SU-DHL-6 (cell line): Measurements from ENCODE around the gene ZNFX1.

Experiments
- H2AFZ ChIP-seq: fragments of 200-600 bp; sonication (generic); 2 replicates; pipeline ENCODE4 v1.6.1; 2014; ENCODE audit warnings: low read depth, mild to moderate bottlenecking, moderate library complexity, mixed read lengths, antibody characterized with exemption, low read length; ENCODE audit not compliant: severe bottlenecking
- H3F3A ChIP-seq: fragments of 200-600 bp; shearing (Covaris generic); 2 replicates; pipeline ENCODE4 v1.6.0; 2016; ENCODE audit warnings: antibody characterized with exemption, mild to moderate bottlenecking; ENCODE audit not compliant: insufficient read depth
- H3K27ac ChIP-seq: fragments of 200-600 bp; sonication (generic); 2 replicates; pipeline ENCODE4 v1.5.1; 2016; ENCODE audit warnings: low read depth, mild to moderate bottlenecking, low read length, moderate library complexity, mixed read lengths
- H3K27me3 ChIP-seq: fragments of 200-600 bp; sonication (generic), shearing (Covaris generic); 2 replicates; pipeline ENCODE4 v1.6.0; 2014; ENCODE audit warnings: mild to moderate bottlenecking, low read length
- H3K36me3 ChIP-seq: fragments of 200-600 bp; sonication (generic); 2 replicates; pipeline ENCODE4 v1.6.1; 2014; ENCODE audit warnings: mild to moderate bottlenecking, low read length, mixed read lengths
- H3K4me2 ChIP-seq: fragments of 300-600, 200-600 bp; shearing (Covaris generic), sonication (generic); 2 replicates; pipeline ENCODE4 v1.6.0; 2014; ENCODE audit warnings: low read length, low read depth, mild to moderate bottlenecking; ENCODE audit not compliant: poor library complexity, severe bottlenecking
- H3K4me3 ChIP-seq: fragments of 200-600 bp; sonication (generic); 2 replicates; pipeline ENCODE4 v1.5.1; 2014; ENCODE audit warnings: antibody characterized with exemption, low read length, mild to moderate bottlenecking, mixed read lengths; ENCODE audit not compliant: insufficient read depth, poor library complexity, severe bottlenecking
- H3K79me2 ChIP-seq: fragments of 200-600 bp; sonication (generic); 2 replicates; pipeline ENCODE4 v1.6.1; 2014; ENCODE audit warnings: mild to moderate bottlenecking, low read length, moderate library complexity; ENCODE audit not compliant: insufficient read depth
- H3K9ac ChIP-seq: fragments of 200-600 bp; sonication (generic); 2 replicates; pipeline ENCODE4 v1.7.0; 2014; ENCODE audit warnings: mild to moderate bottlenecking, low read length
- H3K9me2 ChIP-seq: fragments of 200-600 bp; sonication (generic); replicated peaks from 2 replicates; pipeline ENCODE4 v1.6.1; 2014; ENCODE audit warnings: low read length; ENCODE audit not compliant: insufficient read depth
- H3K9me3 ChIP-seq: fragments of 200-600 bp; sonication (generic); 2 replicates; pipeline ENCODE4 v1.6.1; 2014; ENCODE audit warnings: low read length, mixed read lengths; ENCODE audit not compliant: insufficient read depth
- H4K20me1 ChIP-seq: fragments of 200-600 bp; sonication (generic); 2 replicates; pipeline ENCODE4 v1.6.1; 2014; ENCODE audit warnings: low read depth, mild to moderate bottlenecking, antibody characterized with exemption, low read length, moderate library complexity, mixed read lengths
- CTCF ChIP-seq: fragments of 200-600 bp; sonication (generic); IDR thresholded peaks from one replicate; pipeline ENCODE4 v1.5.1; 2017; ENCODE audit warnings: antibody characterized with exemption, mild to moderate bottlenecking, low read length, moderate library complexity; ENCODE audit not compliant: insufficient read depth, poor library complexity, severe bottlenecking
- EZH2phosphoT487 ChIP-seq: fragments of 200-600 bp; sonication (generic), shearing (Covaris generic); conservative IDR thresholded peaks from 2 replicates; pipeline ENCODE4 v1.6.1; 2018; ENCODE audit warnings: mild to moderate bottlenecking, antibody characterized with exemption, low read length, moderate library complexity, mixed read lengths

Gene ZNFX1

DNA sequence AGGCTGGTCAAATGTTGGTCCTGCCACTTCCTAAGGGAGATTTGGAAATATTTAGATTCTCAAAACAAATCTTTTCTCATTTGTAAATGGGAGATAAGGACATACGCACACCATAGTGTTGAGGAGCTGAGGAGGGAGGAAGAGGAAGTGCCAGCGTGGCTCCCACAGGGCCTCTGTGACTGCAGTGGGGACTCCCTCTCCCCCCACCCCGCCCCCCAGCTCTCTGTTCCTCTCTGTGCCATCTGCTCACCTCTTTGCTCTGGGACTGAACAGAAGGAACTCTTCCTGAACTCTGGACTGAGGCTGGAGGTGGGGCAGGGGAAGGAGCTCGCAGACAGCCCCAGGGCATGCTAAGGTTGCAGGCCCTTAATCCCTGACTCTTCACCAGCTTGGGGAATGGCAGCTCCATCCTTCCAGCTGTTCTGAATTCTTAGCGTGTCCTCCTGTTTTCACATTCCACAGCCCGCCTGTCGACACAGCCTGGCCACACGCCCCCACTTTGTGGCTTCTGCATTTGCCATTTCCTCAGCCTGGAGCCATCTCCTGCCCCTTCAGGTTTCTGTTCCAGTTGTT is 47.2 kb downstream of the ZNFX1 start:
- Histone ChIP-seq H3K36me3 (peaks cover 3% of the 10 kb centered on the region; the same call in 1 of the 2 replicates), H3K9me3 (no peaks in the 10 kb centered on the region), H3K4me3 (no peak overlapping the region), H3K4me2 (no peak overlapping the region), H3K27me3 (no peaks in the 10 kb centered on the region), H3F3A (no peaks in the 10 kb centered on the region), H3K9me2 (no peaks in the 10 kb centered on the region), H3K9ac (no peak overlapping the region), H4K20me1 (no peaks in the 10 kb centered on the region), H3K79me2 (no peaks in the 10 kb centered on the region), H2AFZ (no peak overlapping the region), H3K27ac (no peak overlapping the region)
- no peak for TF ChIP-seq CTCF

DNA sequence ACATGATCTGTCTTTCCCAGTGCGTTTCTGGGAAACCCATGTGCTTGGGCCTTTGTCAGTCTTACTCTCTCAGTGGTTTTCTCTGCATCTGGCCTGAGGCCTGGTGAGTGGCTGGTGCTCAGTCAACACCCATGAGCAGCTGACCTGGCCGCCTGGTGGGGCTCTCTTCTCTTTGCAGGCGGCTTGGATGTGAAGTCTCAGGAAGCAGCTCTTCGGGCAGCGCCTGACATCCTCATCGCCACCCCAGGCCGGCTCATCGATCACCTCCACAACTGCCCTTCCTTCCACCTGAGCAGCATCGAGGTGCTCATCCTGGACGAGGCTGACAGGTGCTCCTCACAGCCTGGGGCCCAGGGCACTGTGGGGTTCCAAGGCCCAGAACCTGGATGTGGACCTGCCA is 47.8 kb downstream of the ZNFX1 start:
- H3F3A ChIP-seq = no peaks in the 10 kb centered on the region
- peaks cover 4% of the 10 kb centered on the region; the same call in 1 of the 2 replicates for H3K36me3 ChIP-seq
- no peak for TF ChIP-seq EZH2phosphoT487
- no peak for TF ChIP-seq CTCF
- H3K4me2 ChIP-seq = no peak overlapping the region
- no peaks in the 10 kb centered on the region for H3K79me2 ChIP-seq
- no peaks in the 10 kb centered on the region for H4K20me1 ChIP-seq
- no peaks in the 10 kb centered on the region for H3K27me3 ChIP-seq
- no peak overlapping the region for H2AFZ ChIP-seq
- H3K9ac ChIP-seq = no peak overlapping the region
- H3K9me2 ChIP-seq = no peaks in the 10 kb centered on the region
- no peak overlapping the region for H3K4me3 ChIP-seq
- no peaks in the 10 kb centered on the region for H3K9me3 ChIP-seq
- H3K27ac ChIP-seq = no peak overlapping the region

GRCh38 chr20:49229381-49229780 is 48.5 kb downstream of the ZNFX1 start:
- H2AFZ ChIP-seq = no peak overlapping the region
- H3K4me3 ChIP-seq = no peak overlapping the region
- no peaks in the 10 kb centered on the region for H3K27me3 ChIP-seq
- TF ChIP-seq EZH2phosphoT487 (no peak), CTCF (no peak)
- H3K79me2 ChIP-seq = no peaks in the 10 kb centered on the region
- no peaks in the 10 kb centered on the region for H3K9me2 ChIP-seq
- no peaks in the 10 kb centered on the region for H3K9me3 ChIP-seq
- no peak overlapping the region for H3K27ac ChIP-seq
- H3K36me3 ChIP-seq = peaks cover 8% of the 10 kb centered on the region; the same call in 1 of the 2 replicates
- H3K4me2 ChIP-seq = no peak overlapping the region
- no peak overlapping the region for H3K9ac ChIP-seq
- no peaks in the 10 kb centered on the region for H3F3A ChIP-seq
- no peaks in the 10 kb centered on the region for H4K20me1 ChIP-seq
